HepG2 (cell line): ENCODE data around the gene ITGB2. TPM values are rescaled to one million over a fixed set of nuclear protein-coding genes. Genes with fewer than 3 reads are reported as not detected.
A peak's percentile ranks its signal among the peaks of the same experiment; 100 is the strongest.

Source experiments
- BCL6 ChIP-seq: IDR thresholded peaks from 2 replicates; pipeline ENCODE4 v1.6.1; 2016; ENCODE audit warnings: missing genetic modification reagents, missing compliant biosample characterization
- DBP ChIP-seq: sonication (generic); formaldehyde crosslinking; IDR thresholded peaks from 2 replicates; pipeline ENCODE4 v1.4.0; 2020; ENCODE audit warnings: missing genetic modification reagents; ENCODE audit errors: not compliant biosample characterization
- ELF3 ChIP-seq: IDR thresholded peaks from 2 replicates; pipeline ENCODE4 v1.6.1; 2016; ENCODE audit warnings: missing genetic modification reagents, missing compliant biosample characterization
- HCFC1 ChIP-seq: fragments of 150-350 bp; IDR thresholded peaks from 2 replicates; pipeline ENCODE4 v1.6.1; 2014; ENCODE audit warnings: low read depth, low read length
- HNRNPK ChIP-seq: fragments of 200-400 bp; formaldehyde crosslinking; IDR thresholded peaks from 2 replicates; pipeline ENCODE4 v1.6.1; 2018; ENCODE audit warnings: low read length, low read depth, moderate library complexity, mild to moderate bottlenecking; ENCODE audit not compliant: poor library complexity, severe bottlenecking
- IKZF4 ChIP-seq: sonication (generic); formaldehyde crosslinking; IDR thresholded peaks from 2 replicates; pipeline ENCODE4 v1.5.1; 2020; ENCODE audit warnings: borderline replicate concordance, mild to moderate bottlenecking, low read depth, missing genetic modification reagents; ENCODE audit errors: not compliant biosample characterization
- IRF9 ChIP-seq: sonication (generic); formaldehyde crosslinking; IDR thresholded peaks from 2 replicates; pipeline ENCODE4 v1.8.0; 2022; ENCODE audit warnings: missing genetic modification reagents, mild to moderate bottlenecking, borderline replicate concordance
- LCORL ChIP-seq, 2 experiments: fragments of 450-650 bp in 1 of 2; sonication (generic) in 1 of 2; formaldehyde crosslinking in 1 of 2; IDR thresholded peaks; 2 replicates each; pipeline versions ENCODE4 v1.5.0 to v1.6.1; 2017 to 2020; ENCODE audit warnings: antibody characterized with exemption in 1 of 2, missing genetic modification reagents in 1 of 2
- MIER2 ChIP-seq: IDR thresholded peaks from 2 replicates; pipeline ENCODE4 v1.6.1; 2016; ENCODE audit warnings: missing biosample characterization, missing genetic modification reagents
- PPARG ChIP-seq: conservative IDR thresholded peaks from 2 replicates; pipeline ENCODE4 v1.6.1; 2016; ENCODE audit warnings: missing biosample characterization, missing genetic modification reagents
- RFX1 ChIP-seq: fragments of 450-650 bp; IDR thresholded peaks from 2 replicates; pipeline ENCODE4 v1.6.1; 2017
- SRSF9 ChIP-seq: fragments of 200-400 bp; formaldehyde crosslinking; IDR thresholded peaks from 2 replicates; pipeline ENCODE4 v1.6.1; 2018; ENCODE audit warnings: borderline replicate concordance, mild to moderate bottlenecking, low read depth, low read length; ENCODE audit not compliant: insufficient read depth, poor library complexity, severe bottlenecking
- TARDBP ChIP-seq: sonication (generic); formaldehyde crosslinking; IDR thresholded peaks from 2 replicates; pipeline ENCODE4 v1.8.0; 2022; ENCODE audit warnings: mild to moderate bottlenecking, missing genetic modification reagents
- THRA ChIP-seq: sonication (generic); formaldehyde crosslinking; IDR thresholded peaks from 2 replicates; pipeline ENCODE4 v1.4.0; 2020; ENCODE audit warnings: missing genetic modification reagents, borderline replicate concordance
- ZBTB7B ChIP-seq: sonication (generic); formaldehyde crosslinking; IDR thresholded peaks from 2 replicates; pipeline ENCODE4 v1.4.0; 2020; ENCODE audit warnings: missing genetic modification reagents
- ZNF225 ChIP-seq: sonication (generic); formaldehyde crosslinking; IDR thresholded peaks from 2 replicates; pipeline ENCODE4 v1.4.0; 2020; ENCODE audit warnings: mild to moderate bottlenecking, missing genetic modification reagents
- ZNF251 ChIP-seq: sonication (generic); formaldehyde crosslinking; IDR thresholded peaks from 2 replicates; pipeline ENCODE4 v1.9.0; 2021; ENCODE audit warnings: mild to moderate bottlenecking, missing genetic modification reagents
- ZNF597 ChIP-seq: sonication (generic); formaldehyde crosslinking; IDR thresholded peaks from 2 replicates; pipeline ENCODE4 v1.5.0; 2020; ENCODE audit warnings: missing genetic modification reagents
- ZNF749 ChIP-seq: sonication (generic); formaldehyde crosslinking; IDR thresholded peaks from 2 replicates; pipeline ENCODE4 v1.8.0; 2022; ENCODE audit warnings: mild to moderate bottlenecking, missing genetic modification reagents, moderate library complexity, borderline replicate concordance
- ZNF768 ChIP-seq: sonication (generic); formaldehyde crosslinking; IDR thresholded peaks from 2 replicates; pipeline ENCODE4 v1.4.0; 2020; ENCODE audit warnings: missing genetic modification reagents
- ZNF788 ChIP-seq: sonication (generic); formaldehyde crosslinking; IDR thresholded peaks from 2 replicates; pipeline ENCODE4 v1.5.0; 2020; ENCODE audit warnings: mild to moderate bottlenecking, missing genetic modification reagents, borderline replicate concordance
- ZNF83 ChIP-seq: sonication (generic); formaldehyde crosslinking; IDR thresholded peaks from 2 replicates; pipeline ENCODE4 v1.4.0; 2020; ENCODE audit warnings: missing genetic modification reagents, mild to moderate bottlenecking, borderline replicate concordance
- ZNF878 ChIP-seq: sonication (generic); formaldehyde crosslinking; IDR thresholded peaks from 2 replicates; pipeline ENCODE4 v1.8.1; 2023; ENCODE audit warnings: mild to moderate bottlenecking, missing genetic modification reagents, moderate library complexity
- polyA plus RNA-seq, 8 experiments: library from polyadenylated mRNA; depleted of rRNA in 3 of 8; stranded (reverse) in 7 of 8; unstranded in 1 of 8; fragments of >200 nt; fragmentation: Illumina TruSeq in 4 of 8; extraction: Trizol in 4 of 8; gene quantifications; 2 replicates each; pipeline versions ENCODE4 v1.2.1 to v1.2.3, GENCODE V29; 2011 to 2016; ENCODE audit warnings: low read depth in 4 of 8, missing spikeins in 1 of 8, mixed read lengths in 1 of 8; ENCODE audit not compliant: insufficient read depth in 1 of 8
- total RNA-seq, 5 experiments: library from RNA; depleted of rRNA; stranded (reverse); fragments of >200 nt; fragmentation: Illumina TruSeq; extraction: Trizol; gene quantifications; 2 replicates each; pipeline ENCODE4 v1.2.3, GENCODE V29; 2016; ENCODE audit warnings: low read depth in 1 of 5

ITGB2 gene
- total and polyA plus RNA-seq, 2 of the 13 experiments (the other 11 are each of a cell fraction or from before 2014, with no cell fraction given): 4.2 to 18.0 TPM

DNA sequence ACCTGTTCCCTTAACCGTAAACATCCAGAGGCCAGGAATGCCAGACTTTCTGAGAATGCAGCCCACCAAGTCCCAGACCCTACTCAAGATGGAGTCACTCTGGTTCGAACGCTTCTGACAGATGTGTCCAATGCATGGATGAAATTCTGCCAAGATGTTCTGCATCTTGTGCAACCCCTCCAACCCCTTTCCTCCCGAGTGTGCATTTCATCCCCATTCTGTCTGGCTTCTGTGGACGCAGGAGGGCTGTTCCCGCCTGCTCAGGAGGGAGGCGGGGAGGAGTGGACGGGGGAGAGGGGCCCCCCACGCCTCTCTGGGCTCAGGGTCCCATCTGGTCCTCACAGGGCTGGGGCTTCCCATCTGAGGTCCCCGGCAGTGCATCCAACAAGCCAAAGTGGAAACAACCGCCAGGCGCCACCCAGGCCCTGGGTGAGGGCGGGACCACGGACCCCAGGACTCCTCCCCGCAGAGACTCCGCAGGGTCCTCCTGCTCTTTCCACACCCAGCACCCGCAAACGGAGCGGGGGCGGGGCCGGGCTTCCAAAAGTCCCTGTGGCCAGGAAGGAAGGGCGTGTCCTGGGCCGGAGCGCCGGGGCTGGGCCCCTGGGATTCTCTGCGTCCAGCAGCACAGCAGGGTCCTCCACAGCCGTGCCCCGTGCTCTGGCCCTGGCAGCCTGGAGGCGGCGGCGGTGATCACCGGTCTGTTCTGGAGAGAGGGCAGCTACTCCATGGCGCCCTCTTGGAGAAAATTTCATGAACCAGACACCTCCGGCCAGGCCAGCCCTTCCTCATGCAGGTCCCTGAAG is 75.1 kb downstream of the ITGB2 start (continued):
- TF ChIP-seq ZNF597 (no peak), SRSF9 (no peak), ZNF251 (CRISPR knock-in tag) (no peak), ZNF878 (CRISPR knock-in tag) (no peak), ELF3 (CRISPR knock-in tag) (peak; percentile 30; the same call in 1 of the 2 replicates), TARDBP (0 out of 2 replicates have a peak, but pooled peaks have one; percentile 48), DBP (CRISPR knock-in tag) (no peak), THRA (no peak), ZNF749 (CRISPR knock-in tag) (peak; percentile 10; the same call in 1 of the 2 replicates), IRF9 (CRISPR knock-in tag) (no peak), MIER2 (CRISPR knock-in tag) (no peak), ZNF83 (CRISPR knock-in tag) (no peak), RFX1 (no peak), ZNF225 (CRISPR knock-in tag) (0 out of 2 replicates have a peak, but pooled peaks have one; percentile 61), ZNF768 (CRISPR knock-in tag) (peak; percentile 60; the same call in 1 of the 2 replicates), IKZF4 (no peak), ZNF788 (CRISPR knock-in tag) (no peak), BCL6 (0 out of 2 replicates have a peak, but pooled peaks have one; percentile 14), HNRNPK (no peak), LCORL (IDR thresholded peaks at IDR 0.05) (no peak), LCORL (CRISPR knock-in tag; IDR thresholded peaks at IDR 0.05) (peak; percentile 81), PPARG (CRISPR knock-in tag) (no peak), HCFC1 (no peak), ZBTB7B (0 out of 2 replicates have a peak, but pooled peaks have one; percentile 20)
